HepG2 (cell line): Measurements from ENCODE around the gene CAPG. TPM values are rescaled to one million over a fixed set of nuclear protein-coding genes. Genes with fewer than 3 reads are reported as not detected.
A peak's percentile ranks its signal among the peaks of the same experiment; 100 is the strongest.

Source experiments
- ATAD3A ChIP-seq: sonication (generic); formaldehyde crosslinking; IDR thresholded peaks from 2 replicates; pipeline ENCODE4 v1.4.0; 2020; ENCODE audit warnings: missing genetic modification reagents
- HNRNPH1 ChIP-seq: fragments of 200-400 bp; formaldehyde crosslinking; optimal IDR thresholded peaks from 2 replicates; pipeline ENCODE3; 2017; ENCODE audit warnings: mild to moderate bottlenecking, low read depth, low read length
- MTF1 ChIP-seq: sonication (generic); formaldehyde crosslinking; IDR thresholded peaks from 2 replicates; pipeline ENCODE4 v1.5.0; 2020; ENCODE audit warnings: missing genetic modification reagents
- NCOA2 ChIP-seq: sonication (generic); formaldehyde crosslinking; IDR thresholded peaks from 2 replicates; pipeline ENCODE4 v1.8.0; 2022; ENCODE audit warnings: inconsistent platforms
- TRIM24 ChIP-seq: sonication (generic); formaldehyde crosslinking; IDR thresholded peaks from 2 replicates; pipeline ENCODE4 v1.8.0; 2022; ENCODE audit warnings: mild to moderate bottlenecking, missing genetic modification reagents
- ZIK1 ChIP-seq: sonication (generic); formaldehyde crosslinking; IDR thresholded peaks from 2 replicates; pipeline ENCODE4 v1.5.0; 2020; ENCODE audit warnings: mild to moderate bottlenecking, low read depth, missing genetic modification reagents, borderline replicate concordance
- ZNF275 ChIP-seq: sonication (generic); formaldehyde crosslinking; IDR thresholded peaks from 2 replicates; pipeline ENCODE4 v1.8.0; 2022; ENCODE audit warnings: missing genetic modification reagents, mild to moderate bottlenecking, inconsistent platforms, borderline replicate concordance
- ZNF510 ChIP-seq: sonication (generic); formaldehyde crosslinking; IDR thresholded peaks from 2 replicates; pipeline ENCODE4 v1.4.0; 2020; ENCODE audit warnings: low read depth, mild to moderate bottlenecking, missing genetic modification reagents
- ZNF780A ChIP-seq: sonication (generic); formaldehyde crosslinking; IDR thresholded peaks from 2 replicates; pipeline ENCODE4 v1.8.0; 2022; ENCODE audit warnings: mild to moderate bottlenecking, missing genetic modification reagents, moderate library complexity
- polyA plus RNA-seq, 8 experiments: library from polyadenylated mRNA; depleted of rRNA in 3 of 8; stranded (reverse) in 7 of 8; unstranded in 1 of 8; fragments of >200 nt; fragmentation: Illumina TruSeq in 4 of 8; extraction: Trizol in 4 of 8; gene quantifications; 2 replicates each; pipeline versions ENCODE4 v1.2.1 to v1.2.3, GENCODE V29; 2011 to 2016; ENCODE audit warnings: low read depth in 4 of 8, missing spikeins in 1 of 8, mixed read lengths in 1 of 8; ENCODE audit not compliant: insufficient read depth in 1 of 8
- total RNA-seq, 5 experiments: library from RNA; depleted of rRNA; stranded (reverse); fragments of >200 nt; fragmentation: Illumina TruSeq; extraction: Trizol; gene quantifications; 2 replicates each; pipeline ENCODE4 v1.2.3, GENCODE V29; 2016; ENCODE audit warnings: low read depth in 1 of 5
- TF ChIP-seq, protein P1 (sequence below): sonication (generic); formaldehyde crosslinking; IDR thresholded peaks from 2 replicates; pipeline ENCODE4 v1.4.0; 2020; ENCODE audit warnings: missing genetic modification reagents
- TF ChIP-seq, protein P2 (sequence below), 2 experiments: fragments of 450-650 bp in 1 of 2; sonication (generic) in 1 of 2; formaldehyde crosslinking in 1 of 2; IDR thresholded peaks; 2 replicates each; pipeline versions ENCODE4 v1.6.1 to v1.8.0; 2016 to 2022; ENCODE audit warnings: antibody characterized with exemption in 1 of 2, mild to moderate bottlenecking in 1 of 2, missing genetic modification reagents in 1 of 2
- TF ChIP-seq, protein P3 (sequence below): sonication (generic); formaldehyde crosslinking; IDR thresholded peaks from 2 replicates; pipeline ENCODE4 v1.5.1; 2020; ENCODE audit warnings: mild to moderate bottlenecking, missing genetic modification reagents, borderline replicate concordance
- TF ChIP-seq, protein P4 (sequence below): IDR thresholded peaks from 2 replicates; pipeline ENCODE4 v1.6.1; 2016; ENCODE audit warnings: low read depth, borderline replicate concordance

Gene CAPG
- total and polyA plus RNA-seq, 2 of the 13 experiments (the other 11 are each of a cell fraction or from before 2014, with no cell fraction given), result 12.7 to 18.2 TPM

- TF ChIP-seq, protein P1, sequence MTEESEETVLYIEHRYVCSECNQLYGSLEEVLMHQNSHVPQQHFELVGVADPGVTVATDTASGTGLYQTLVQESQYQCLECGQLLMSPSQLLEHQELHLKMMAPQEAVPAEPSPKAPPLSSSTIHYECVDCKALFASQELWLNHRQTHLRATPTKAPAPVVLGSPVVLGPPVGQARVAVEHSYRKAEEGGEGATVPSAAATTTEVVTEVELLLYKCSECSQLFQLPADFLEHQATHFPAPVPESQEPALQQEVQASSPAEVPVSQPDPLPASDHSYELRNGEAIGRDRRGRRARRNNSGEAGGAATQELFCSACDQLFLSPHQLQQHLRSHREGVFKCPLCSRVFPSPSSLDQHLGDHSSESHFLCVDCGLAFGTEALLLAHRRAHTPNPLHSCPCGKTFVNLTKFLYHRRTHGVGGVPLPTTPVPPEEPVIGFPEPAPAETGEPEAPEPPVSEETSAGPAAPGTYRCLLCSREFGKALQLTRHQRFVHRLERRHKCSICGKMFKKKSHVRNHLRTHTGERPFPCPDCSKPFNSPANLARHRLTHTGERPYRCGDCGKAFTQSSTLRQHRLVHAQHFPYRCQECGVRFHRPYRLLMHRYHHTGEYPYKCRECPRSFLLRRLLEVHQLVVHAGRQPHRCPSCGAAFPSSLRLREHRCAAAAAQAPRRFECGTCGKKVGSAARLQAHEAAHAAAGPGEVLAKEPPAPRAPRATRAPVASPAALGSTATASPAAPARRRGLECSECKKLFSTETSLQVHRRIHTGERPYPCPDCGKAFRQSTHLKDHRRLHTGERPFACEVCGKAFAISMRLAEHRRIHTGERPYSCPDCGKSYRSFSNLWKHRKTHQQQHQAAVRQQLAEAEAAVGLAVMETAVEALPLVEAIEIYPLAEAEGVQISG, result peak; percentile 85
- TF ChIP-seq ZNF510 (no peak; the same call in 1 of the 2 replicates), TRIM24 (CRISPR knock-in tag) (no peak), ATAD3A (CRISPR knock-in tag) (no peak), MTF1 (CRISPR knock-in tag) (no peak), HNRNPH1 (no peak), ZNF780A (CRISPR knock-in tag) (no peak), ZNF275 (CRISPR knock-in tag) (no peak), NCOA2 (0 out of 2 replicates have a peak, but pooled peaks have one; percentile 42), ZIK1 (no peak; the same call in 1 of the 2 replicates)
- TF ChIP-seq, protein P2, sequence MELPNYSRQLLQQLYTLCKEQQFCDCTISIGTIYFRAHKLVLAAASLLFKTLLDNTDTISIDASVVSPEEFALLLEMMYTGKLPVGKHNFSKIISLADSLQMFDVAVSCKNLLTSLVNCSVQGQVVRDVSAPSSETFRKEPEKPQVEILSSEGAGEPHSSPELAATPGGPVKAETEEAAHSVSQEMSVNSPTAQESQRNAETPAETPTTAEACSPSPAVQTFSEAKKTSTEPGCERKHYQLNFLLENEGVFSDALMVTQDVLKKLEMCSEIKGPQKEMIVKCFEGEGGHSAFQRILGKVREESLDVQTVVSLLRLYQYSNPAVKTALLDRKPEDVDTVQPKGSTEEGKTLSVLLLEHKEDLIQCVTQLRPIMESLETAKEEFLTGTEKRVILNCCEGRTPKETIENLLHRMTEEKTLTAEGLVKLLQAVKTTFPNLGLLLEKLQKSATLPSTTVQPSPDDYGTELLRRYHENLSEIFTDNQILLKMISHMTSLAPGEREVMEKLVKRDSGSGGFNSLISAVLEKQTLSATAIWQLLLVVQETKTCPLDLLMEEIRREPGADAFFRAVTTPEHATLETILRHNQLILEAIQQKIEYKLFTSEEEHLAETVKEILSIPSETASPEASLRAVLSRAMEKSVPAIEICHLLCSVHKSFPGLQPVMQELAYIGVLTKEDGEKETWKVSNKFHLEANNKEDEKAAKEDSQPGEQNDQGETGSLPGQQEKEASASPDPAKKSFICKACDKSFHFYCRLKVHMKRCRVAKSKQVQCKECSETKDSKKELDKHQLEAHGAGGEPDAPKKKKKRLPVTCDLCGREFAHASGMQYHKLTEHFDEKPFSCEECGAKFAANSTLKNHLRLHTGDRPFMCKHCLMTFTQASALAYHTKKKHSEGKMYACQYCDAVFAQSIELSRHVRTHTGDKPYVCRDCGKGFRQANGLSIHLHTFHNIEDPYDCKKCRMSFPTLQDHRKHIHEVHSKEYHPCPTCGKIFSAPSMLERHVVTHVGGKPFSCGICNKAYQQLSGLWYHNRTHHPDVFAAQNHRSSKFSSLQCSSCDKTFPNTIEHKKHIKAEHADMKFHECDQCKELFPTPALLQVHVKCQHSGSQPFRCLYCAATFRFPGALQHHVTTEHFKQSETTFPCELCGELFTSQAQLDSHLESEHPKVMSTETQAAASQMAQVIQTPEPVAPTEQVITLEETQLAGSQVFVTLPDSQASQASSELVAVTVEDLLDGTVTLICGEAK (IDR thresholded peaks at IDR 0.05), result no peak
- TF ChIP-seq, protein P2 (CRISPR knock-in tag; IDR thresholded peaks at IDR 0.05), result no peak
- TF ChIP-seq, protein P3, sequence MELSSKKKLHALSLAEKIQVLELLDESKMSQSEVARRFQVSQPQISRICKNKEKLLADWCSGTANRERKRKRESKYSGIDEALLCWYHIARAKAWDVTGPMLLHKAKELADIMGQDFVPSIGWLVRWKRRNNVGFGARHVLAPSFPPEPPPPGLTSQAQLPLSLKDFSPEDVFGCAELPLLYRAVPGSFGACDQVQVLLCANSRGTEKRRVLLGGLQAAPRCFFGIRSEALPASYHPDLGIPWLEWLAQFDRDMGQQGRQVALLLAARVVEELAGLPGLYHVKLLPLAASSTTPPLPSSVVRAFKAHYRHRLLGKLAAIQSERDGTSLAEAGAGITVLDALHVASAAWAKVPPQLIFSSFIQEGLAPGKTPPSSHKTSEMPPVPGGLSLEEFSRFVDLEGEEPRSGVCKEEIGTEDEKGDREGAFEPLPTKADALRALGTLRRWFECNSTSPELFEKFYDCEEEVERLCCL (CRISPR knock-in tag), result no peak; the same call in 1 of the 2 replicates
- TF ChIP-seq, protein P4, sequence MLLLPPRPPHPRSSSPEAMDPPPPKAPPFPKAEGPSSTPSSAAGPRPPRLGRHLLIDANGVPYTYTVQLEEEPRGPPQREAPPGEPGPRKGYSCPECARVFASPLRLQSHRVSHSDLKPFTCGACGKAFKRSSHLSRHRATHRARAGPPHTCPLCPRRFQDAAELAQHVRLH (CRISPR knock-in tag), result peak; percentile 73
Measured at GRCh38 chr2:85420536-85421259, 10.5 kb upstream of the CAPG start (continued).
